Left cardiac atrium (tissue), 4 donors: Measurements from ENCODE around the gene RBM22. TPM values are rescaled to one million over a fixed set of nuclear protein-coding genes. Genes with fewer than 3 reads are reported as not detected.

Experiments
- ATAC-seq, 2 donors: fragments of 200-7000 bp; cut with Tn5 transposase; one replicate each; pipeline ENCODE4 v1.9.1; 2020; ENCODE audit warnings: mild to moderate bottlenecking in 2 of 2, moderate library complexity in 2 of 2
- DNase-seq: peaks from one replicate; pipeline ENCODE4 v3.0.0-alpha.2; 2020
- intact Hi-C, 2 donors: fragments of 100-400 bp; cut with DNase I; formaldehyde crosslinking; loops; one replicate each; pipeline versions ENCODE4 v1.14.1 to v1.15.1; 2022 to 2023
- total RNA-seq, 2 donors: library from RNA; stranded (reverse); fragmentation: NEBNext Ultra II Directional; extraction: Animal tissue kit (Norgen Biotek cat#: 25700); gene quantifications; one replicate each; pipeline ENCODE4 v1.2.1, GENCODE V29; 2021
- donor health status: DM: no; HTN: yes; CAD: no.
- donor health status: DM: no; HTN: yes; CAD: no; lungs with severe emphysema.
- donor health status: DM: yes; HTN: yes; CAD: no.
- donor health status: Dilated cardiomyopathy.

The RBM22 gene
- total RNA-seq, 2 donors from 2014 or later: 27.2 to 28.2 TPM

DNA sequence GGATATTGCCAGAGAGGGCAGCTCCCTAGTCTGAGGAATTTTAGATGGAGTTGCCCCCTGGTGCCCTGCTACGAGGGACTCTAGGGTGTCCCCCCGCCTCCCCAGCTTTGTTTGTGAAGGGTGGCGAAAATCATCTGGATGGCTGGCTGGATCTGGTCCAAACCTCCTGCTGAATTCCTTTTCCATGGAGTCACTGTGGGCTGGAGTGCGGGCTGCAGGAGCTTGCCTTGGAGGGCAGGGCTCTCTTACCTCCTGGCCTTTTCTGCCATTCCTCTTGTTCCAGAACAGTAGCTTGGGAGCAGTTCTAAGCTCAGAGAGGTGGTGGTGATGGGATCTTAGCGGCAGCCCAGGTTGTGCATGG lies 58.3 kb downstream of the RBM22 start:
- DNase-seq: peak; percentile 83
- intact Hi-C loops: no loop called here

DNA sequence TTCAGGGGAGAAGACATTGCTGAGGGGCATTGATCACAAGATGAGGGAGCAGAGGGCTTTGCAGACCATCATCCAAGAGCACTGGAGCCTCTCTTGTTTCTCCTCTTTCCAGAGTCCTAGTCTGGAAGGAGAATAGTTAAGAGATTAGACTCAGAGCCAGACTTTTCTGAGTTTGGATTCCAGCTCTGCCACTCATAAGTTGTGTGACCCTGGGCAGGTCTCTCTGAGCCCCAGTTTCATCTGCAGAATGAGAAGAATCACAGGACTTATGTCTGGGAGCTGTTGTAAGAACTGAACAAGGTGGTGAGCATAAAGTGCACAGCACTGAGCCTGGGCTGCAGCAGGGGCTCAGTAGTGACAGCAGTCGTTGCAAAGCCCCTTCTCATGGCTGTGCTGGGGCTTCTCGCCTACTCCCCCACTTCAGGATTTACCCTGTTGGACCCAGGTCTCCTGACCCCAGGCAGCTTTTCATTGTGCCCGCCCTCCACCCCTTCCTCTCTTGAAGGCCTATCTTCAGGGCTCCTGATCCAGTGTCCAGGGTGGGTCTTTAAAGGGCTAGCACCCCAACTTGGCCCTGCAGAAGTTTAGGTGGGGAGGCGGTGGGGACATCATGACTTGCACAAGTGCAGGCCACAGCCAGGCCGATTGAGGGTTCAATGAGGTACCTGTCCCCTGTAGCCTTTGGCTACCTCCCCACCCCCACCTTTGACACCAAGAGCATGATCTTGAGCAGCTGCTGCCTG lies 58.9 kb downstream of the RBM22 start:
- intact Hi-C loops: loop anchor here in 1 of 2 donors (2.0 kb wide), 1 partner anchor 23 kb away; no protein-coding TSS in a partner anchor
- DNase-seq (peak; percentile 14), ATAC-seq (no peak)

More for the DNA sequence above, 58.3 kb downstream of the RBM22 start:
- ATAC-seq: peak; percentile 33 to 42

DNA sequence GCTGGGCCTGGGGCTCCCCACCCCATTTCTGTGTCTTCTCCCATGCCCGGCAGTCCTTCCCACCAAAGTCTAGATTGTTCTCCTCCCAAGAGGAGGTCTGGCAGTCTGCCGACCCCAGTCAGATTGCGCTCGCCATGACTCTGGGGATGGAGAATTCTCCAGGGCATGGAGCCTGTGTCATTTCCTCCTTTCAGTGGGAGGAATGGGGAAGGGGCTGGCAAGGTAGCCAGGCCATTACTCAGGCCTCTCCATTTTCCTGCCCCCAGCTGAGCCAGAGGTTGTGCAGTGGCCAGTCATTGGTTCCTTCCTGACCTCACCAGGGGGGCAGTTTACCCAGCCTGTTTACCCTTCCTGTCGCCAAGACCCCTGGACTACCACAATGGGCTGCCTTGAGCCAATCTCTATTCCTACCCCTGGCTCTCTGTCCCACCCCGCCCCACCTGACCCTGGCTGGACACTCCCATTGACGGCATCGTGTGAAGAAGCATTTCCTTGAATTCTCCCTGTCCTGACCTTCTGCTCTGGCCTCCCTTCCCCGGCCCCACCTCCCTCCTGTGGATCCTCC lies 59.8 kb downstream of the RBM22 start:
- intact Hi-C loops: loop anchor here in 1 of 2 donors (2.0 kb wide), 1 partner anchor 22 kb away; no protein-coding TSS in a partner anchor
- ATAC-seq (peak; percentile 23 to 40), DNase-seq (peak; percentile 84)

Other genes with a start within 250 kb of the RBM22 start
- gene NDST1, start 192.9 kb downstream of the RBM22 start, total RNA-seq: 10 to 100 TPM; 59.3 to 71.2 TPM
- 100 to 1,000 TPM; 503 to 769 TPM for gene SYNPO, start 60.4 kb downstream of the RBM22 start, total RNA-seq
- gene MYOZ3, start 39.8 kb downstream of the RBM22 start, total RNA-seq: 1 to 10 TPM; 2.9 to 3.0 TPM
- 10 to 100 TPM; 37.8 to 48.1 TPM for gene DCTN4, start 58.0 kb upstream of the RBM22 start, total RNA-seq
- gene SMIM3, start 77.7 kb upstream of the RBM22 start, total RNA-seq: 10 to 100 TPM; 27.9 to 37.8 TPM
- not detected for gene IRGM, start 145.5 kb upstream of the RBM22 start, total RNA-seq
- gene ZNF300, start 203.9 kb upstream of the RBM22 start, total RNA-seq: 1 to 10 TPM; 1.2 to 2.0 TPM